T-helper 17 cell (primary cell): ENCODE results near the gene HOXC11. TPM values are rescaled to one million over a fixed set of nuclear protein-coding genes. Genes with fewer than 3 reads are reported as not detected.

Source experiments
- ATAC-seq: fragments of 150-1000 bp; cut with Tn5 transposase; 2 replicates; pipeline ENCODE4 v1.10.0; 2021; ENCODE audit warnings: mild to moderate bottlenecking, moderate library complexity
- DNase-seq, 3 donors: peaks; one replicate each; pipeline versions ENCODE4 v3.0.0 to v3.0.0-alpha.2; 2020 to 2021
- H3K9me3 ChIP-seq: one replicate; pipeline ENCODE4 v1.7.0; 2013; ENCODE audit warnings: low read length, mild to moderate bottlenecking; ENCODE audit not compliant: control insufficient read depth, poor library complexity, severe bottlenecking
- H3K27ac Mint-ChIP-seq: one replicate; pipeline ENCODE4 v1.8.0; 2022; ENCODE audit warnings: mild to moderate bottlenecking, moderate library complexity, mixed read lengths
- H3K27me3 Mint-ChIP-seq: one replicate; pipeline ENCODE4 v1.8.0; 2022; ENCODE audit warnings: mixed read lengths
- H3K36me3 Mint-ChIP-seq: one replicate; pipeline ENCODE4 v1.8.0; 2022; ENCODE audit warnings: low read depth, mixed read lengths
- H3K4me1 Mint-ChIP-seq: one replicate; pipeline ENCODE4 v1.8.0; 2022; ENCODE audit warnings: mild to moderate bottlenecking, mixed read lengths
- H3K4me3 Mint-ChIP-seq: one replicate; pipeline ENCODE4 v1.8.0; 2022; ENCODE audit warnings: mild to moderate bottlenecking, moderate library complexity, mixed read lengths
- total RNA-seq, 4 donors: library from RNA in 2 of 4; stranded (reverse) in 2 of 4; gene quantifications; one replicate each; pipeline ENCODE4 v1.2.3 and lab custom pipeline; 2022 to 2026

The HOXC11 gene
- total RNA-seq, 2 donors from 2014 or later, result not detected

DNA sequence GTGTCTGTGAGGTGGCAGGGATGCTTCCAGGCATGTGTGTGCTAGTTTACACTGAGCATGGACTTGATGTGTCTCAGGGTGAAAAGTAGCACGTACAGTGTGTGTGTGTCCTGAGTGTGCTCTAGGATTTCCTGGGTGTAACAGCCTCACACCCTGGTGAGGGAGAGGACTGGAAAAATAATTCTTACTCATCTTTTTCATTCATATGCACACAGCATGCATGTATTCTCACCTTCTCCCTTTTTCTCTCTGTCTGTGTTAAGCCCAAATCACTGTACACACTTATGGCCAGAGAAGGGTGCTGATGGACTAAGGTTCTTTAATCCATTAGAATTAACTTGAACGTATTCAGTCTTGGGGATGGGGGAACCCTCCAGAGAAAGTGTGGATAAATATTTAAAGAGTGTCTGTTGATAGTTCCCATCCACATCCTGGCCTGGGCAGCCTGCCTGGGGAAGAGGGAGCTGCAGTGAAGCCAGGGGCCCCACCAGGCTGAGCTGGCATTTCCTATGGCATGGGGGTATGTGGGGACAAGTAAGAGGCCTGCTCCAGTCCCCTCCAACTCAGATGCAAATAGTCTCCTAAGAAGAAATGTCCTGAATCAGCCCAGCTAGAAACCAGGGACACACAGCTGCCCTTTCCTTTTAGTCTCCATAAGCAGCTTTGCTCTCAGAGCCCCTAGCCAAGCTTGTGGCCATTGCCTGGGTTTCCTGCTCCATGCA is 34.8 kb downstream of the HOXC11 start:
- H3K9me3 ChIP-seq, result no peaks in the 10 kb centered on the region
- ATAC-seq (no peak), DNase-seq (no peak)
- H3K36me3 Mint-ChIP-seq, result peaks cover 10% of the 10 kb centered on the region
- H3K27me3 Mint-ChIP-seq, result peaks cover 94% of the 10 kb centered on the region
- H3K27ac Mint-ChIP-seq, result no peak overlapping the region
- H3K4me3 Mint-ChIP-seq, result no peak overlapping the region
- peaks cover 24% of the 10 kb centered on the region for H3K4me1 Mint-ChIP-seq

DNA sequence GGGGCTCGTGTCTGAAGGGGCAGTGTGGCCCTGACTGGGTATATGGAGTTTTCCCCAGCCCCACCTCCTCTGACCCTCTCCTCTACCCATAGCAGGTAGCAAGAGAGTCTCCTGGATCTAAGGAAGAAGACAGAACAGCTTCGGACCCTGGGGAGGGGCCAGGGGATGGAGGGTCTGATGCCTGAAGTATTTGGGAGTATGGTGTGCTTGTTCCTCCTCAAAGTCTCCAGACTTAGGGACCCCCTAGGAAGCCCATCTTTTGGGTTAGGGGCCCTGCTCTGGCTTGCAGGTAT is 35.3 kb downstream of the HOXC11 start:
- Mint-ChIP-seq H3K27me3 (peaks cover 94% of the 10 kb centered on the region), H3K4me1 (peaks cover 24% of the 10 kb centered on the region), H3K36me3 (peaks cover 12% of the 10 kb centered on the region)

DNA sequence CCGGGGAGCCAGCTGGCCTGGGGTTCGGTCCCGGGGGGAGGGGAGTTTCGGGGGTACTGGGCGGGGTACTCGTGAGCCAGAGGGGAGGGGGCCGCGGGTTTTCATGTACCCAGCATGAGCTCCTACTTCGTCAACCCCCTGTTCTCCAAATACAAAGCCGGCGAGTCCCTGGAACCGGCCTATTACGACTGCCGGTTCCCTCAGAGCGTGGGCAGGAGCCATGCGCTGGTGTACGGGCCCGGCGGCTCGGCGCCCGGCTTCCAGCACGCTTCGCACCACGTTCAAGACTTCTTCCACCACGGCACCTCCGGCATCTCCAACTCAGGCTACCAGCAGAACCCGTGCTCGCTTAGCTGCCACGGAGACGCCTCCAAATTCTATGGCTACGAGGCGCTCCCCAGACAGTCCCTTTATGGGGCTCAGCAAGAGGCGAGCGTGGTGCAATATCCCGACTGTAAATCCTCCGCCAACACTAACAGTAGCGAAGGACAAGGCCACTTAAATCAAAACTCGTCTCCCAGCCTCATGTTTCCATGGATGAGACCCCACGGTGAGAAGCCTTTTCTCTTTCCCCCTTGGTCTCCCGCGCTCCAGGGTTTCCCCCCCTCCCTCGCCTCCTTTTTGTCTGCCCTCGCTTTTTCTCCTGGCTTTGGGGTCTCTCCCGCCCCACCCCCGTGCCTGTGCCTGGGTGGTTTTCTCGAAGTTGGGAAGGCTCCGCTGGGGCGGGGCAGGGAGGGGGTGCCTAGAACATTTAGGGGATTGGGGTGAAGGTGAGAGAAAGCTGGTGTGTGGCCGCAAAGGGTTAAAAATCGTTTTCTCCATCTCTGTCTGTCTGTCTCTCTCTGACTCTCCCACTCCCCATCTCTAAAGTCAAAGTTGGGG is 36.5 kb downstream of the HOXC11 start:
- no peak for DNase-seq
- Mint-ChIP-seq H3K36me3 (peaks cover 9% of the 10 kb centered on the region), H3K4me1 (peaks cover 21% of the 10 kb centered on the region), H3K27ac (no peak overlapping the region), H3K4me3 (peak overlapping the region; percentile 87), H3K27me3 (peaks cover 92% of the 10 kb centered on the region)
- peak; percentile 53 for ATAC-seq
- no peaks in the 10 kb centered on the region for H3K9me3 ChIP-seq

More for the DNA sequence above, 35.3 kb downstream of the HOXC11 start:
- DNase-seq (no peak), ATAC-seq (no peak)
- Mint-ChIP-seq H3K4me3 (no peak overlapping the region), H3K27ac (no peak overlapping the region)
- no peaks in the 10 kb centered on the region for H3K9me3 ChIP-seq

DNA sequence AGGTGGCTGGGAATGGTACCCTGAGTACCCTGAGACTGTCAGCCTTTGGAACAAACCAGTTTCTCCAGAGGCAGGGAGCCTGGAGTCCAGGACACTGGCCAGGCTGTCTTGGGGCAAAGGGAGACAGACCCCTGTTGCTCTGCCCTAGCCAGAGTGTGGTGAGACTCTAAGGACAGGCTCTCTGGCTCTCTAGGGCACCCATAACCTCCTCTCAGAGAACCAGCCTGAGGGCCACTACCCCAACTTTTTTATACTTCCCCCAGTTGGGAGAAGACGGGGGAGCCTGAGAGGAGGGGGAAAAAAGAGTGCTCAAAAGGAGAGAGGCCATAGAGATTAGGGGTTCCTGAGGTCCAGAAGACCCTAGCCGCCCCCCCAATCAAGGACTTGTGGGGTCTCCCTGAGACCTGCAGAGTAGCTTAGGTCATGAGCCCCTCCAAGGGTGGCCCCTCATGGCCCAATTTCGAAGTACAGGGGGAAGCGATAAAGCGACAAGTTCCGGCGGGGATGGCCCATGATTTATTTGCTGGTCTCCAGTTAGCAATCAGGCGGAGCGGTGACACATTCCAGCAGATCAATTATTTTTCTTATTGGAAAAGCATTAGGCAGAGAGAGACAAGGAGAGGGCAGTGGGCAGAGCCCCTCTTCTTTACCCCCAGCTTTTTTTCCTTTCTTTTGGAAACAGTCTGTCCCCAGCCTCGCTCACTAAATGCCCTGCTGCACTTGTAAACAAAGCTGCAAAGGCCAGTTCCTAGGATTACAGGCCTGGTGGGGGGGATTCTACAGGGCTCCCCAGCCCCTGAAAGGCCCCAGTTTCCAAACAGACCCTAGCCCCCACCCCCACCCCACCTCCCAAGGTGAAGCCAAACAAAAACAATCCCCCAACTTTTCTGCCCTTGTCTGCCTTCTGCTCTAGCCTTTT is 37.4 kb downstream of the HOXC11 start:
- peaks cover 92% of the 10 kb centered on the region for H3K27me3 Mint-ChIP-seq
- peak overlapping the region; percentile 41 for H3K4me3 Mint-ChIP-seq
- H3K4me1 Mint-ChIP-seq, result peaks cover 20% of the 10 kb centered on the region
- DNase-seq (no peak), ATAC-seq (no peak)
- H3K36me3 Mint-ChIP-seq, result peaks cover 9% of the 10 kb centered on the region
- no peak overlapping the region for H3K27ac Mint-ChIP-seq
- H3K9me3 ChIP-seq, result peaks cover 2% of the 10 kb centered on the region

DNA sequence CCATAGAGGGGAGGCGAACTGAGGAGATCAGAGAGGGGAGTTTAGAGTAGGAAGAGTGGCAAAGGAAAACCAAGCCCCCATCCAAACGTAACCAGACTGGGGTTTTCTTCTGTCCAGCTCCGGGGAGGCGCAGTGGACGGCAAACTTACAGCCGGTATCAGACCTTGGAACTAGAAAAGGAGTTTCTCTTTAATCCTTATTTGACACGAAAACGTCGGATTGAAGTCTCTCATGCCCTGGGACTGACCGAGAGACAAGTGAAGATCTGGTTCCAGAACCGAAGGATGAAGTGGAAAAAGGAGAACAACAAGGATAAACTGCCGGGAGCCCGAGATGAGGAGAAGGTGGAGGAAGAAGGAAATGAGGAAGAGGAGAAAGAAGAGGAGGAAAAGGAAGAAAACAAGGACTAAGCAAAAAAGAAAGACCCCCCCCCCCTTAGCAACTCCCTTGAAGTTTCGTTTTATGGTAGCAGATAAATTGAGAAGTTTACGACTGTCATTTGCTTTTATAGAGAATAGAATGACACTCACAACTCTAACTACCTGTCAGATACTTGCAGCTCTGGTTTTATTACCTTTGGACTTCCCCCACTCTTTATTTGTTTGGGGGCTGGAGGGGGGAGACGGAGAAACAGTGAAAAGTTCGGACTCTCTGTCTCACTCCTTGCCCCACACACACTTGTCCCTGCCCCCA is 38.2 kb downstream of the HOXC11 start:
- Mint-ChIP-seq H3K4me1 (peaks cover 13% of the 10 kb centered on the region), H3K36me3 (peaks cover 8% of the 10 kb centered on the region), H3K27me3 (peaks cover 89% of the 10 kb centered on the region), H3K27ac (peak overlapping the region; percentile 45), H3K4me3 (peak overlapping the region; percentile 56)
- peaks cover 2% of the 10 kb centered on the region for H3K9me3 ChIP-seq
- DNase-seq (no peak), ATAC-seq (no peak)

DNA sequence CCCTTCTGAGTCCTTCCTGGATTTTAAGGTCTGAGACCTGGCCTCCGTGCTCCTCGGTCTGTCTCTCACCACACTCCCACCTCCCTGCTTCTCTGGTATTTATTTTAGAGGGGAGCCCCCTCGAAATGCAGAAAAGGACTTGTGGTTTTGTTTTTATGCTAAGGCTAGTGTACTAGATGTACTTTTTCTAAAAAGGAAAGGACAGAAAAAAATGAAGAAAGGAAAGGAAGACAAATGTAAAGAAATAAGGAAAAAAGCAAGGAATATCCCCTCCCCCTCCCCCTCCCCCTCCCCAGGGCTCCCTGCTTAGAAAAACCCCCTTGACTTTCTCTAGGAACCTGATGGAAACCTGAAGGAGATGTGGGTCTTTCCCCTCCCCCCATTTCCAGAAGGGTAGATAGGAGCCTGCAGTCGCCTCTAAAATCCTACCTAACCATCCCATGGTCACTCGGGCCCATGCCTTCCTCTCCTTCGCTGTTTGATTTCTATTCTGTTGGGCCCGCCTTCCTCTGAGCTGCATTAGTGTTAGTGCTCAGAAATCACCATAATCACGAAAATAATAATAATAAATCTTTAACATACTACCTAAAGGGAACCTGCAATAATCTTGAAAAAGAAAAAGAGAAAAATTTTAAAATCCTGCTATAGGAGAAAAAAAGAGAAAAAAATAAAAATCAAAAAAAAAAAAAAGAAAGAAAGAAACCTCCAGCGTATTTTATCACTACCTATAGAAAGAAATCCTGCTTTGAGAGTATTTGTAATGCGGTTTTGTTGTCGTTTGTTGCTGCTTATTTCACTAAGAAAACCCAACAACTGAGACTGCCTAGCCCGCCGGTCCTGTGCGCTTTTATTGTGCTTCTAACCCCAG is 39.0 kb downstream of the HOXC11 start:
- H3K36me3 Mint-ChIP-seq, result peaks cover 6% of the 10 kb centered on the region
- peak overlapping the region; percentile 45 for H3K27ac Mint-ChIP-seq
- H3K27me3 Mint-ChIP-seq, result peaks cover 81% of the 10 kb centered on the region
- peaks cover 10% of the 10 kb centered on the region for H3K4me1 Mint-ChIP-seq
- DNase-seq, result no peak
- H3K9me3 ChIP-seq, result peaks cover 2% of the 10 kb centered on the region
- H3K4me3 Mint-ChIP-seq, result peak overlapping the region; percentile 56
- ATAC-seq, result no peak

DNA sequence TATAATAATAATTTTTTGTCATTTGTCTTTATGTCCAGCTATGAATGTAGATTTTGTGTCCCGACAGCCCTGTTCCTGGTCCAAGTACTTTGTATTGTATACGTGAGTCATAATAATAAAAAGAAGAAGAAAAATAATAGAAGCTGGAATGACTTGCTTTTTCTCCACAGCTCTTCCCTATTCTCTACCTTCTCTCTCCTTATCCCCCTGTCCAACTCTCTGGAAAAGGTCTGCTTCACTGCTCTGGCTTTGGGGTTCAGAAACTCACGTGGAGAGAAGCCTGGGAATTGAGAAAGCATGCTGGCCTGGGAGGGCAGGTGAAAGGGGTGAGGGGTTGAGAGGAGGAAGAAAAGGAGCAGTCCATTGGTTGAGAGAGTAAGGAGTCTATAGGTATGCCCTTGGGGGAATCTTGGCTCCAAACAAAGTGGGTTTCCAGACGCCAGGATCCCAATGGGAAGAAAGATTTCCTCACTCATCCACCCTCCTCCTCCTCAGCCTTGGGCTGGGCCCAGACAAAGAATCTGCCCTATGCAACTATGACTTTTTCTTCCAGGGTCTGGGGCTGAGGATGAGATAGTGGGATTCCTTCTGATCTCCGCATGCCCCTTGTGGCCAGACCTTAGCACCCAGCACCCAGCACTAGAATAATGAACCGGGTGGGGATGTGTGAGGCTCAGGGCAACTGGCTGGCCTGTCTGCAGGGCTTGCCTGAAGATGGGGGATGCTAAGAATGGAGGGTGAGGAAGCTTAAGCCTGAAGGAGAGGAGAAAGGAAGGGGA is 39.9 kb downstream of the HOXC11 start:
- peaks cover 8% of the 10 kb centered on the region for H3K36me3 Mint-ChIP-seq
- peaks cover 17% of the 10 kb centered on the region for H3K4me1 Mint-ChIP-seq
- no peak for DNase-seq
- H3K4me3 Mint-ChIP-seq, result no peak overlapping the region
- ATAC-seq, result no peak
- H3K27me3 Mint-ChIP-seq, result peaks cover 72% of the 10 kb centered on the region
- peaks cover 2% of the 10 kb centered on the region for H3K9me3 ChIP-seq
- H3K27ac Mint-ChIP-seq, result no peak overlapping the region

DNA sequence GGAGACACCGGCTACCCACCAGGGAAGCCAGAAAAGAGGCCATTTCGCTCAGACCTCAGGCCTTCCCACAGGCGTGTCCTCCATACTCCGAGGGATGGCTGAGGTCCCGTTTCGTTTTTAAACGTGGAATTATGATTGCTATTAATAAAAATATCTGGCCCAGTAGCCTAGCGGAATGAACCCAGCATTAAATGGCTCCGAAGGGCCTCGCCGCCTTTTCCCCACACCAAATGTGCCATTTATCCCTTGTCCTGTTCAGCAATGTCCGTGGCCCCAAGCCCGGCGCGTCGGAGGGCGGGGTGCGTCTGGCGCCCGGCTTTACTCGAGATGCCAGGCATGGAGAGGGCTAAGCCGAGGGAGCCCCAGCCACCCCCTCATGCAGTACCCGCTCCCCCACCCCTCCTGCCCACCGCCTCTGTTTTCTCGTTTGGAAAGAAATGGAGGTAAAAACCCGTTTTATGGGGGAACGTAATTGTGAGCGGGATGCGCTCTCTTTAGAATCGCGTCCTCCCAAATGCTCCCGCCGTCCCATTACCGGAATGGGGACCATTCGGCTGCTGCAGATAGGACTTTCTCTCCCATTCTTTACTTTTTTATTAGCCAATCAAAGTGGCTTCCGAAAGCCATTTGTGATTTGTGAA is 41.6 kb downstream of the HOXC11 start:
- H3K4me3 Mint-ChIP-seq, result no peak overlapping the region
- DNase-seq (no peak), ATAC-seq (no peak)
- peaks cover 61% of the 10 kb centered on the region for H3K27me3 Mint-ChIP-seq
- H3K4me1 Mint-ChIP-seq, result peaks cover 15% of the 10 kb centered on the region
- peaks cover 2% of the 10 kb centered on the region for H3K9me3 ChIP-seq
- peaks cover 5% of the 10 kb centered on the region for H3K36me3 Mint-ChIP-seq
- H3K27ac Mint-ChIP-seq, result no peak overlapping the region

DNA sequence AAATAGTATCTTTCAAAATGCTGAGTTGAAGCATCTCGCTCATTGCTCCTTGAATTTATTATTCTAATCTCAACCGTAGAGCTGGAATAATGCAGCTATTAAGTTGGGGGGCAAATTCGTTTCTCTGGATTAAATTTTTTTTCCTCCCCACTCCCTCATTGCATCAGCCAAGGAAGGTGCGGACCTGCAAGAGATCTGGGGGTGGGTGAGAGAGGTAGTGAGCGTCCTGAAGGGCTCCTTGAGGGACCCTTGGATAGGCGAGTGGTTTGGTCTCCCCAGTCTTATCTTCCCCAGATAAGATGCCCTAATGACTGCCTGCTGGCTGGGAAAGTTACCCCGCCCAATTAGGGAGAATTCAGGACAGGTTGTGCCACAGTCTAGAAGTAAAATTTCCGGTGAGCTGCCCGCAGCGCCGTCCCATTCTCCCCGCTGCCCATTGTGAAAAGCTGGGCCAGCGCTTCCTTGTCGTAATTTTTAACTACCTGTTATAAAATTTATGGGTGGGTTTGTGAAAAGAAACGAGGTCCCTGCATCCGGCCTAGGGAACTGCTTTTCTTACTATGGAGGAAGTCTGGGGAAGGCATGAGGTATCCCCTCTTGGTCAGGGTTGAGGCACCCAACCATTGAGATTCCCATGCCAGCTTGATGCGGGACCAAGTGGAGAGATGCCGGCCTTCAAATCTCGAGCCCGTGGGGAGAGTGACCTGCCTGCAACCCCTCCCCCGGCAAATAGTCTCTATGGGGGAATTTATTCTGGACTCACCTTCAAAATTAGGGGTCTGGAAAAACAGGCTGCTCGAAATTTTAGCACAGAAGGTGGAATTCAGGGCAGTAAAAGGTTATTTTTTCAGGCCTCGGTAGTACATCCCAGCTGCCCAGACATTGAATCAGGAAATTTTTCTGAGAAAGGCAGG is 42.3 kb downstream of the HOXC11 start:
- H3K27ac Mint-ChIP-seq, result no peak overlapping the region
- ATAC-seq (no peak), DNase-seq (no peak)
- peaks cover 63% of the 10 kb centered on the region for H3K27me3 Mint-ChIP-seq
- peaks cover 2% of the 10 kb centered on the region for H3K9me3 ChIP-seq
- H3K36me3 Mint-ChIP-seq, result peaks cover 7% of the 10 kb centered on the region
- no peak overlapping the region for H3K4me3 Mint-ChIP-seq
- H3K4me1 Mint-ChIP-seq, result peaks cover 18% of the 10 kb centered on the region

DNA sequence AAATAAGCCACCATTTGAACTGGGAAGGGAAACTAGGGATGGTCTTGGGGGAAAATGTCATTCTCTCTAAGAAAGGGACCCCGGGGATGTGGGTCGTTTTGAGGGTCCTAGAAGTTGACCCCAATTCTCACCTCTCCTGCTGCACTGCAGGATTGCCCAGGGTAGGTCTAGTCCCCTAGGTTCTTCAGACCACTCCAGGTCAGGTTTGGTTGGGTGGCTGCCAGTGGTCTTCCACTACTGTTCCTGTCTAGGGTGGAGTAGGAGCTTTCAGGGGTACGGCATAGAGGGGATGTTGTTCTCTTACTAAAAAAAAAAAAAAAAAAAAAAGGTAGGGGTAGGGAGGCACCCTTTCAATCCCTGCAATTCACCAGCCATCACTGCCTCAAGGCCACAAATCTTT is 43.1 kb downstream of the HOXC11 start:
- Mint-ChIP-seq H3K27ac (no peak overlapping the region), H3K4me3 (no peak overlapping the region)

More for the DNA sequence above, 43.1 kb downstream of the HOXC11 start:
- Mint-ChIP-seq H3K36me3 (peaks cover 7% of the 10 kb centered on the region), H3K27me3 (peaks cover 62% of the 10 kb centered on the region), H3K4me1 (peaks cover 15% of the 10 kb centered on the region)
- DNase-seq (no peak), ATAC-seq (no peak)
- peaks cover 2% of the 10 kb centered on the region for H3K9me3 ChIP-seq
